ENCODE results near the gene PEPD.

PEPD gene

DNA sequence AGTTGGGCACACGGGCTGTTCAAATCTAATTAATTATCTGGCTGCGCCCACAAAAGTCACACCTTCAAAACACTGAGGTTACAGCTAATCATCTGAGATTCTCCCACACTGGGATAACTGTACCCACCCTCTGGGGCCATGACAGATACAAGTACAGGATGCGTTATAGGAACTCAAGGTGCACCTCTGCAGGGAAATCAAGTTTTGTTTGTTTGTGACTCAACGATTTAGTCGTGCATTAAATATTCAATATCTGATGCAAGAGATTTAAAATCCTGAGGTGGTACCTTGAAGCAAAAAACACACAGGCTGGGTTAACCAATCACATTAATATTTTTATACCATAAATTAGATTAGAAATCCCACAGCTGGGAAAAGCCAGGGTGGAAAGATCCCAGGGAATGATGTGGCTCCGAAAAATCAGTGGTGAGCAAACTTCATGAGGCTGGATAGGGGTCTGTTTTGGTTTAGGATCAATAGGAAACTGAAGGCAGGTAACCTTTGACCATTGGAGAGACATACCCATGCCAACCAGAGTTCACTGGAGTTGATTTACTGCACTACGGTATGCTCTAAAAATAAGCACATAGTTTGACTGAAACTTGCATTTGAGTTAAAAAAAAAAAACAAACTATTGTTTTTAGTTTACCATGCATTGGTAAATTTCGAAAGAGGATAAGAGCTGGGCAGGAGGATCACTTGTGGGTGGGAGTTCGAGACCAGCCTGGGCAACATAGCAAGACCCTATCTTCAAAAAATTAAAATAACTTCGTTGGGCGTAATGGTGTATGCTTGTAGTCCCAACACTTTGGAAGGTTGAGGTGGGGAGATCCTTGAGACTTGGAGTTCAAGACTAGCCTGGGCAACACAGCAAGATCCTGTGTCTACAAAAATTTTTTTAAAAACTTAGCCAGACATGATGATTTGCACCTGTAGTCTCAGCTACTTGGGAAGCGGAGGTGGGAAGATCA lies 172.0 kb downstream of the PEPD start:
- no peak for FAIRE-seq

DNA sequence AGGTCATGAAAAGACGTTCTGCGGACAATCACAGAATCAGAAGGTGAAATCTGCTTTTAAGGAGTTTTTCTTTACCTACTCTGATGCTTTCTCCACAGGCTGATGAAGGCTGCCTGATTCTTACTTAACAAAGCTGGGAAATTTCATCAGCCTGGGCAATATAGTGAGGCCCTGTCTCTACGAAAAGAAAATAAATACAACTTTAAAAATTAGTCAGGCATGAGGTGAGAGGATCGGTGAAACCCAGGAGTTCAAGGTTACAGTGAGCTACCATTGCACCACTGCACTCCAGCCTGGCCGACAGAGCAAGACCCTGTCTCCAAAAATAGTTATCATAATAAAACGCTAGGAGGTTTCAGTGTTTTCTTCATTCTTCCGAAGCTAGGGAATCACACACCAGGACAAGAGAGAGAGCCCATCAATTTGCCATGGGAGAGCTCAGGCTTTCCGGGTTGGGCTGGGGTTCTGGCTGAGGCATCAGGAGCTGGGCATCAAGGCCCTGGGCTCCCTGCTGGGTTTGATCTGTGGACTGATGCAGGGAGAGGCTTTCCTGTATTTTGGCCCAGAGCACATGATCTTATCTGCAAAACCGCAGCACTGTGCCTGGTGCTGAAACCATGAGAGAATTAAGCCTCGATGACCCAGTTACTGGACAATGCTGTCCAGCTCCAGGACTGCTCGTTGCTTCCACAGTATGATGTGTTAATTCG lies 173.1 kb downstream of the PEPD start:
- no peak for FAIRE-seq

DNA sequence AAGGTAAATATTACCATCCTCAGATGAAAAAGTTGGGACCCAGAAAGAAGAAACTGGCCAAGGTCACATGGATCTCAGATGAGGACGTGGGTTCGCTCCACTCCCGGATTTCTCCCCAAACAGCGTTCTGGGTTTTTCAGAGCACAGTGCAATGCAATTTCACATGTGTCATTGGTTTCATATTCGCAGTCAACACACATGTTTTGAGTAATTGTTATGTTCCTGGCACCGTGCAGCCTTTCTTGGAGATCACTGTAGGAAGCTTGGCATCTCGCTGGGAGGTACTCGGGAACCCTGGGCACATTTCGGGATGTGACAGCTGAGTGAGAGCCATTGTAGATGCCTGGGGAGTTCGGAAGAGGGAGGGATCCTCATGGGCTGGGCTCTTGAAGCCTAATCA lies 174.3 kb downstream of the PEPD start:
- FAIRE-seq = no peak

DNA sequence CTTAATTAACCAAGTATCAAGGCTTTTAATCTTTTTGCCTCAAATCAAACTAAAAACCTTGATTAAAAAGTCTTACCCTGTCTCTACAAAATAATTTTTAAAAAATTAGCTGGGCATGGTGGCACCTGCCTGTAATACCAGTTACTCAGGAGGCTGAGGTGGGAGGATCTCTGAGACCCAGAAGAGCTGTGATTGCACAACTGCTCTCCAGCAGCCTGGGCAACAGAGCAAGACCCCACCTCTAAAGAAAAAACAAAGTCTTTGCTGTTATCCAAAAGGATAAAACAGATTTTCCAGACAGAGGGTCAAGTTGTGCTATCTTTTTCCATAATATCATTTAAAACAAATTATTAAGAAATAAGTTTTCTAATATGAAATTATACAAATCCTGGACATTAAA lies 174.9 kb downstream of the PEPD start:
- no peak for FAIRE-seq

DNA sequence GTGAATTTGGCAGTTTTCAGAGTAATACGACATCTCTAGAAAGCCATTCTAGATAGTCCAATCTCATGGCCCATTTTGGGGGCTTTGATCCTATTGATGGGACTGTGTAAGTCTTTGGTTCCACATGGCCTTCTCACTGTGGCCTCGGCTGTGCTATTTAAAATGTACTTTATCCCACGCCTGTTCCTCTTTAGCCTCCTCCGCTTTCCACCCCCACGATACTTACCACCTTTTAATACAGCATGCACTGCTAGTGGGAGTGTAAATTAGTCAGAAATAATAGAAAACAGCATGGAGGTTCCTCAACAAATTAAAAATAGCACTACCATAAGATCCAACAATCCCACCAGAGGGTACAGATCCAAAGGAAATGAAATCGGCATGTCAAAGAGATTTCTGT lies 176.4 kb downstream of the PEPD start:
- no peak for FAIRE-seq

DNA sequence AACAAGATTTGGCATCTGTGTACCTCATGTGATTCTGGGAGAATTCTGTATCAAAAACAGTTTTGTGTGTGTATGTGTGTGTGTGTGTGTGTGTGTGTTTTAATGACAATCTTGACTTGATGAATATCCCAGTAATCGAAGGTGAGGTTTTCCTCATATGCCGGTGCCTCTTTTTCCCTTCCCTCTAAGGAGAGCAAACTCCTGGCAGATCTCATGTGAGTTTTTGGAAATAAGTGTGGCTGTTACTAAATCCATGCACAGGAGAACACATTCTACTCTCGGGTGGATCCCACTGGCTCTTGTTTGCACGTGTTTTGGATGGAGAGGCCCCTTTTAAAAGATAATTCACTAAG lies 177.0 kb downstream of the PEPD start:
- FAIRE-seq = no peak

DNA sequence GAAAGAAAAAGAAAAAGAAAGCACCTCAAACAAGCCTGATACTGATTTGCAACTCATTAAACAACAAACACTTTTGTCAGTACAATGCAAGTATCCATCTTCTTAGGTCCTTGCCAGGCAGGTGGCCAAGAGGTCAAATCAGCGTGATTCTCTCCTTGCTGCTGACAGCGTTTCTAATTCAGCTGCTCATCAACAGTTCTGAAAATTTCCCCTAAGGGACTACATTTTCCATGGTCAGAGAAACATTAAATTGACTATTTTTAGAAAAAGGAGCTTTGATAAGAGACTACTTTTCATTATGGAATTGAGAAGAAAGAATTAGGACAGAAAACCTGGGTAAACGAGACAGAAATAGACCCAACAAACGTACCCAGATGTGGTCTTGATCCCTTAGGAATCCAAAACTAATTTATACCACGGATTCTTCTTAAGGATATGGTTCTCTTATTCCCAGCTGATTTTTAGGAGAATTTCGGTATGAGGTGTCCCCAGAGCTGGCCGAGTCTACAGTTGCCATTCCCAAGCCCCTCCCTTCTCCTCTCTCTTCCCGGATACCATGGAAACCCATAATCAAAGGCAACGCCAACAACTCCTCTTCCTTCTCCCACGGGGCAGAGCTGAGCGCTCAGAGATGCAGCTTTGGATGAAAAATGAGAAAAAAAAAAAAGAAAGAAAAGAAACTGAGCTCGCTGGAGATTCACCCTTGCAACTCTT lies 177.6 kb downstream of the PEPD start:
- FAIRE-seq = no peak

DNA sequence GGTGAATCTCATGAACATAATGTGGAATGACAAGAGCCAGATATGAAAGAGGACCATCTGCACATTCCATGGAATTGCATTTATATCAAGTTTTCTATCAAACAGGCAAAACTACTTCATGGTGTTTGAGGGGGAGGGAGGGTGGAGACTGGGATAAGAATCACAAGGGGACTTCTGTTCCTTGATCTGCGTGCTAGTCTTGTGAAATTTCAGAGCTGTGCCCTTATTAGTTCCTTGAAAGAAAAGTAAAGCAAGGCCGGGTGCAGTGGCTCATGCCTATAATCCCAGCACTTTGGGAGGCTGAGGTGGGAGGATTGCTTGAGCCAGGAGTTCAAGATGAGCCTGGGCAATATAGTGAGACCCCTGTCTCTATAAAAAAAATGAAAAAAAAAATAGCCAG lies 178.3 kb downstream of the PEPD start:
- FAIRE-seq = no peak

DNA sequence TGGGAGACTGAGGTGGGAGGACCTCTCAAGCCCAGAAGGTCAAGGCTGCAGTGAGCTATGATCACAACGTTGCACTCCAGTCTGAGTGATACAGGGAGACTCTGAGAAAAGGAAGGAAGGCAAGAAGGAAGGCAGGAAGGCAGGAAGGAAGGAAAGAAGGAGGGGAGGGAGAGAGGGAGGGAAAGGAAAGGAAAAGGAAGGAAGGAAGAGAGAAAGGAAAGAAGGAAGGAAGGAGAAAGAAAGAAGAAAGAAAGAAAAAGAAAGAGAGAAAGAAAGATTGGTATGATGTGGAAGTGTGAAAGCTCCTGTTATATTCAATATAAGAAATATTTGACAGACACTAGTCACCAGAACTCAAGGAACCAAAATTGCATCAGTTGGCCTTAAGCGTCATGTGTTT lies 180.6 kb downstream of the PEPD start:
- no peak for FAIRE-seq

DNA sequence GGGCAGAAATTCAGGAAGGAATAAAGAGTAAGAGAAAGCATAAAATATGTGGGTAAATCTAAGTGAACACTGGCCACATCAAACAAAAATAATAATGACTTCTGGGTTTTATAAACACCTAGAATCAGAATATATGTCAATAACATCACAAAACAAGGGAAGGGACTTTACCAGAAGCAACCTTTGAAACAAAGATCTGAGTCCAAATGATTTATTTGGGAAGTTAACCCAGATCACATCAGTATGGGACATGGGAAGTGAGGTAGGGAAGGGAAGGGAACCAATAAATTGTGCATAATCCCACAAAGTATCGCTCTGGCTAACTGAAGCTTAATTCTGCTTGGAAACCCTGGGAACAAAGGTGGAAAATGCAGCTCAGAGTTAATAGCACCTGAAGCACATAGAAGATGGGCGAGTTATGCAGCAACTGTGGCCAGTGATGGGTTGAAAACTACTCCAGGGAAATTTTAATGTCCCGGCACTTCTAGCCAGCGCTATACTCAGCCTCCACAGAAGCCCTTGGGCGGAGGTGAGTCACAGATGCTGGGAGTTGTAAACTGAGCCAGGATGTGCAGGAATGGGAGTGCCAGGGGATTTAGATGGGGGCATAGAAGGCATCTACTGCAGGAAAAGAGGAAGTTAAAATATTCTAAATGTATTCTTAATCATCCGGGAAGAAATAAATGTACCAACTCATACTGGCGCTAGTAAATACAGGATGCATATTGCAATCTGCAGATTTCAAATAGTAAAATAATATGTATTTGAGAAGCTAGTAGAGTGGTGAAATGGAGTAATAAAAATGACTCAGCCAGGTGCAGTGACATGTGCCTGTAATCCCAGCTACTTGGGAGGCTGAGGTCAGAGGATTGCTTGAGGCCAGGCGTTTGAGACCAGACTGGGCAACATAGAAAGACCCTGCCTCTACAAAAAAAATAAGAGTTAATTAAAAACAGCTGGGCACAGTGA lies 182.3 kb downstream of the PEPD start:
- FAIRE-seq = no peak

All from A204.1 (cell line).